ENCODE results near the gene IL19.

DNA sequence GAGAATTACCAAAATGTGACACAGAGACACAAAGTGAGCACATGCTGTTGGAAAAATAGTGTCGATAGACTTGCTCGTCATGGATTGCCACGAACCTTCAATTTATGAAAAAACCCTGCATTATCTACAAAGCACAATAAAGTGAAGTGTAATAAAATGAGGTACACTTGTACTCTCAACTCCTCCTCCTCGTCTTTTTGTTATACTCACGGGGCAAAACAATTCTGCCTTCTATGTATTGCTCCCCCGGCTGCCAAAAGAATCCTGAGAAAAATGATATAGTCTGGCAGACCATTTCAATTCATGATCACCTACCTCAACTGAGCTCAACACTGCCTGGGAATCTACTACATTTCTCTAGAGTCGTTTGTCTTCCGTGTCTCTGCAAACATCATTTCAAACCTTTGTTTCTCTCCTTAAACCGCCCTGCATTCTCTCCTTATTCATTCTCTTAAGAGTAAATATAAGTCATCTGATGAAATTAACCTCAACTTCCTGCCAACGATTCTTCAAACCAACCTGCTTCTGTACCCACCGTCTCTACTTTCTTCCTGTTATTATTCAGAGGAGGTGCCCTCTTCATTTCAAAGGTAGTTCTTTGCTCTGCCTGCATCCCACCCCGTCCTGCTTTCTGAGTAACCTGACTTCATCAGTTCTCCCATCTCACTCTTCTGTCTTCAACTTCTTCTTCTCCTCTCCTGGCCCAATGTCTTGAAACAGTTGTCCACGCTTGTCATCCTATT, 12.9 kb upstream of the IL19 start:
- TF ChIP-seq, protein P1, sequence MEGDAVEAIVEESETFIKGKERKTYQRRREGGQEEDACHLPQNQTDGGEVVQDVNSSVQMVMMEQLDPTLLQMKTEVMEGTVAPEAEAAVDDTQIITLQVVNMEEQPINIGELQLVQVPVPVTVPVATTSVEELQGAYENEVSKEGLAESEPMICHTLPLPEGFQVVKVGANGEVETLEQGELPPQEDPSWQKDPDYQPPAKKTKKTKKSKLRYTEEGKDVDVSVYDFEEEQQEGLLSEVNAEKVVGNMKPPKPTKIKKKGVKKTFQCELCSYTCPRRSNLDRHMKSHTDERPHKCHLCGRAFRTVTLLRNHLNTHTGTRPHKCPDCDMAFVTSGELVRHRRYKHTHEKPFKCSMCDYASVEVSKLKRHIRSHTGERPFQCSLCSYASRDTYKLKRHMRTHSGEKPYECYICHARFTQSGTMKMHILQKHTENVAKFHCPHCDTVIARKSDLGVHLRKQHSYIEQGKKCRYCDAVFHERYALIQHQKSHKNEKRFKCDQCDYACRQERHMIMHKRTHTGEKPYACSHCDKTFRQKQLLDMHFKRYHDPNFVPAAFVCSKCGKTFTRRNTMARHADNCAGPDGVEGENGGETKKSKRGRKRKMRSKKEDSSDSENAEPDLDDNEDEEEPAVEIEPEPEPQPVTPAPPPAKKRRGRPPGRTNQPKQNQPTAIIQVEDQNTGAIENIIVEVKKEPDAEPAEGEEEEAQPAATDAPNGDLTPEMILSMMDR (IDR thresholded peaks at IDR 0.05): no peak
- no peak for TF ChIP-seq POLR2A (IDR thresholded peaks at IDR 0.05)
- no peak for TF ChIP-seq EP300 (IDR thresholded peaks at IDR 0.05)
